Measurements from ENCODE around the gene MGMT.

GRCh38 chr10:129534826-129535225 is 67.8 kb downstream of the MGMT start:
- TF ChIP-seq, protein P1, sequence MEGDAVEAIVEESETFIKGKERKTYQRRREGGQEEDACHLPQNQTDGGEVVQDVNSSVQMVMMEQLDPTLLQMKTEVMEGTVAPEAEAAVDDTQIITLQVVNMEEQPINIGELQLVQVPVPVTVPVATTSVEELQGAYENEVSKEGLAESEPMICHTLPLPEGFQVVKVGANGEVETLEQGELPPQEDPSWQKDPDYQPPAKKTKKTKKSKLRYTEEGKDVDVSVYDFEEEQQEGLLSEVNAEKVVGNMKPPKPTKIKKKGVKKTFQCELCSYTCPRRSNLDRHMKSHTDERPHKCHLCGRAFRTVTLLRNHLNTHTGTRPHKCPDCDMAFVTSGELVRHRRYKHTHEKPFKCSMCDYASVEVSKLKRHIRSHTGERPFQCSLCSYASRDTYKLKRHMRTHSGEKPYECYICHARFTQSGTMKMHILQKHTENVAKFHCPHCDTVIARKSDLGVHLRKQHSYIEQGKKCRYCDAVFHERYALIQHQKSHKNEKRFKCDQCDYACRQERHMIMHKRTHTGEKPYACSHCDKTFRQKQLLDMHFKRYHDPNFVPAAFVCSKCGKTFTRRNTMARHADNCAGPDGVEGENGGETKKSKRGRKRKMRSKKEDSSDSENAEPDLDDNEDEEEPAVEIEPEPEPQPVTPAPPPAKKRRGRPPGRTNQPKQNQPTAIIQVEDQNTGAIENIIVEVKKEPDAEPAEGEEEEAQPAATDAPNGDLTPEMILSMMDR (conservative IDR thresholded peaks at IDR 0.05 in 1 of 2, IDR thresholded peaks at IDR 0.05 in 1 of 2; ENCODE audit: low read depth in 1 of 2, low read length in 2 of 2): no peak
- no peak for TF ChIP-seq EZH2 (IDR thresholded peaks at IDR 0.05; ENCODE audit: low read length, missing control alignments)

Measured in fibroblast of lung (primary cell).